ENCODE results near the gene IL22RA1. TPM values are rescaled to one million over a fixed set of nuclear protein-coding genes. Genes with fewer than 3 reads are reported as not detected.

IL22RA1 gene
- total and polyA plus RNA-seq, 2 of the 8 experiments (the other 6 are each of a cell fraction or from before 2014, with no cell fraction given): 0.17 to 0.32 TPM

GRCh38 chr1:24167008-24167407 is 24.1 kb upstream of the IL22RA1 start:
- no peaks in the 10 kb centered on the region for H3K4me1 ChIP-seq (replicated peaks in 1 of 4; ENCODE audit: control insufficient read depth in 3 of 4, insufficient read depth in 4 of 4, low read length in 3 of 4)
- no peak overlapping the region for H2BK20ac ChIP-seq (ENCODE audit: low read length)
- no peak for DNase-seq (ENCODE audit: low read depth in 1 of 2, low spot score in 2 of 2)
- no peak overlapping the region for H3K9ac ChIP-seq (replicated peaks in 1 of 4; ENCODE audit: extremely low read depth in 1 of 4, low read depth in 3 of 4, low read length in 3 of 4)
- H4K8ac ChIP-seq (ENCODE audit: extremely low read depth, insufficient read depth, low read length): no peak overlapping the region
- H2BK120ac ChIP-seq (replicated peaks; ENCODE audit: low read depth, low read length): no peak overlapping the region
- no peaks in the 10 kb centered on the region for H3K79me1 ChIP-seq (ENCODE audit: low read depth, low read length)
- H3K27ac ChIP-seq (ENCODE audit: low read depth, low read length): no peak overlapping the region
- ChIA-PET CTCF (ENCODE audit: partially characterized antibody) (interaction anchor here (0.6 to 3.9 kb wide), 5 partner anchors 11 to 766 kb away, joined by 3 to 42 read pairs (median 4); no protein-coding TSS in a partner anchor), POLR2A (ENCODE audit: partially characterized antibody) (interaction anchor here (0.6 to 1.3 kb wide), 4 partner anchors 8 to 83 kb away, joined by 3 to 6 read pairs (median 3); no protein-coding TSS in a partner anchor)
- no peak overlapping the region for H2BK5ac ChIP-seq (ENCODE audit: low read depth, low read length)
- H3K36me3 ChIP-seq (ENCODE audit: control insufficient read depth in 2 of 4, insufficient read depth in 4 of 4, low read length in 3 of 4): peaks cover 0 to 8% (median 3%) of the 10 kb centered on the region in 4 experiments; a peak in 5 of 8 replicates
- no peak overlapping the region for H3K23ac ChIP-seq (ENCODE audit: insufficient read length)
- no peaks in the 10 kb centered on the region for H3K79me2 ChIP-seq (ENCODE audit: control insufficient read depth in 1 of 2, insufficient read depth in 2 of 2, low read length in 2 of 2)
- no peak overlapping the region for H3K4ac ChIP-seq (replicated peaks; ENCODE audit: insufficient read length, low read depth, low read length)
- WGBS, 2 experiments (ENCODE audit: extremely low coverage in 1 of 2, insufficient coverage in 1 of 2, insufficient read length in 1 of 2, insufficient replicate concordance in 2 of 2, low coverage in 1 of 2, low lambda C conversion rate in 2 of 2, missing lambda C conversion rate in 1 of 2): 62% methylated on average over 4 of the region's 4 CpGs; no CpG with 5 or more reads in 1 of the 2 experiments
- no peak overlapping the region for H3K4me2 ChIP-seq (ENCODE audit: insufficient read depth in 1 of 2, low read depth in 2 of 2, low read length in 2 of 2)
- no peak overlapping the region for H2BK15ac ChIP-seq (ENCODE audit: low read length)
- no peak for FAIRE-seq
- no peak overlapping the region for H2AFZ ChIP-seq (ENCODE audit: low read length)
- no peak overlapping the region for H3K56ac ChIP-seq (replicated peaks; ENCODE audit: insufficient read length, low read depth, low read length)
- H3K27me3 ChIP-seq (replicated peaks in 1 of 4; ENCODE audit: control insufficient read depth in 3 of 4, extremely low read depth in 1 of 4, insufficient read depth in 3 of 4, low read length in 3 of 4): no peaks in the 10 kb centered on the region
- no peak overlapping the region for H3K4me3 ChIP-seq (ENCODE audit: extremely low read depth in 1 of 4, insufficient read depth in 2 of 4, low read depth in 3 of 4, low read length in 4 of 4)
- no peak overlapping the region for H3K18ac ChIP-seq (ENCODE audit: extremely low read depth, low read length)
- no peaks in the 10 kb centered on the region for H3K9me3 ChIP-seq (ENCODE audit: insufficient read depth in 2 of 2, low read depth in 1 of 2, low read length in 1 of 2)
- no peak overlapping the region for H2AK5ac ChIP-seq (ENCODE audit: low read depth, low read length)
- H4K91ac ChIP-seq (replicated peaks; ENCODE audit: insufficient read length, low read length): no peak overlapping the region
- H2BK12ac ChIP-seq (ENCODE audit: low read depth, low read length): no peak overlapping the region
- no peaks in the 10 kb centered on the region for H3K23me2 ChIP-seq (ENCODE audit: low read depth, low read length)
- no peak overlapping the region for H4K5ac ChIP-seq (ENCODE audit: insufficient read length, low read depth, low read length)
- H3K14ac ChIP-seq (ENCODE audit: insufficient read length): no peak overlapping the region
- H4K20me1 ChIP-seq (replicated peaks in 1 of 2; ENCODE audit: control insufficient read depth in 1 of 2, insufficient read depth in 2 of 2, low read length in 2 of 2): peaks cover 0 to 1% of the 10 kb centered on the region in 2 experiments
- TF ChIP-seq POLR2A (IDR thresholded peaks at IDR 0.05; ENCODE audit: control extremely low read depth in 1 of 2, low read depth in 2 of 2, low read length in 2 of 2) (no peak), TEAD4 (IDR thresholded peaks at IDR 0.05; ENCODE audit: low read depth, low read length) (no peak), BRCA1 (IDR thresholded peaks at IDR 0.05; ENCODE audit: low read depth, low read length) (no peak), JUND (IDR thresholded peaks at IDR 0.05; ENCODE audit: low read length) (no peak), ZNF274 (IDR thresholded peaks at IDR 0.05; ENCODE audit: borderline replicate concordance, extremely low read depth, low read length) (no peak), SIX5 (IDR thresholded peaks at IDR 0.05; ENCODE audit: low read depth, low read length) (no peak), EZH2 (IDR thresholded peaks at IDR 0.05; ENCODE audit: low read depth, low read length, severe bottlenecking) (no peak), HDAC2 (IDR thresholded peaks at IDR 0.05; ENCODE audit: borderline replicate concordance in 1 of 2, low read depth in 2 of 2, low read length in 2 of 2) (no peak), BCL11A (IDR thresholded peaks at IDR 0.05; ENCODE audit: low read depth in 2 of 2, low read length in 2 of 2) (no peak), KDM4A (IDR thresholded peaks at IDR 0.05; ENCODE audit: low read depth, low read length, severe bottlenecking) (no peak), TAF7 (optimal IDR thresholded peaks at IDR 0.05; ENCODE audit: borderline replicate concordance, low read depth, low read length) (no peak), TBP (IDR thresholded peaks at IDR 0.05; ENCODE audit: low read depth, low read length) (no peak), EGR1 (IDR thresholded peaks at IDR 0.05; ENCODE audit: borderline replicate concordance, low read depth, low read length) (no peak), POU5F1 (IDR thresholded peaks at IDR 0.05; ENCODE audit: low read depth, low read length) (no peak)
- TF ChIP-seq, protein P1, sequence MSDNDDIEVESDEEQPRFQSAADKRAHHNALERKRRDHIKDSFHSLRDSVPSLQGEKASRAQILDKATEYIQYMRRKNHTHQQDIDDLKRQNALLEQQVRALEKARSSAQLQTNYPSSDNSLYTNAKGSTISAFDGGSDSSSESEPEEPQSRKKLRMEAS (IDR thresholded peaks at IDR 0.05): no peak
